ENCODE data around the gene SMAP2.
"Not testable (repeated sequence)": the region's sequence is repeated elsewhere in the genome, so short reads cannot be mapped to it uniquely, and the experiment has no call there.

SMAP2 gene

DNA sequence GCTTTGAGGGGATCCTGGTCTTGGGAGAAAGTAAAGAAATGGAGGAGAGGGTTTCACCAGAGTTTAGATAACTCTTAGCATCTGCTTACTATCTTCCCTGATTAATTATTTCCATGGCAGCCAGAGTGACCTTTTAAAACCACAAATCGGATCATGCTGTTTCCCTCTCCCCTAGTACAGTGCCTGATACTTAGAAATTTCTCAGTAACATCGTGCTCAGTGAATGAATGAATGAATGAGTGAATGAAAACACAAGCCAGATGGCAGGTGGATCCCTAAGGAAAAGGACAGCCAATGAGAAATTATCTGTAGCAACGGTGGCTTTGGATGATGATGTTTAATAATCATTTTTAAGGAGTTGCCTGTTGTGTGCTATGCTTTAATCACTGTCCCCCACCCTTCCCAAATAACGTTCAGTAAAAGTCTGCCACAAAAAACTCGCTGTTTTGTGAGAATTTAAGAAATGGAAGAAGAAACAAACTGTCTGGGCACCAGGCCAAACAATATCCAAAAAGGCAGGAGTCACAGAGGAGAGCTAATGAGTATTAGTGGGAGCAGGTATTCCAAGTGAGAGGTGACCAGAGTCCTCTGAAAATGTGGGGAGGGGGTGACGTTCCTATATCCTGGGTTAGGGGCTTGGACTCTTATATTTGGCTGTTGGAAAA is 737 bp upstream of the SMAP2 start:
- no peak for DNase-seq

DNA sequence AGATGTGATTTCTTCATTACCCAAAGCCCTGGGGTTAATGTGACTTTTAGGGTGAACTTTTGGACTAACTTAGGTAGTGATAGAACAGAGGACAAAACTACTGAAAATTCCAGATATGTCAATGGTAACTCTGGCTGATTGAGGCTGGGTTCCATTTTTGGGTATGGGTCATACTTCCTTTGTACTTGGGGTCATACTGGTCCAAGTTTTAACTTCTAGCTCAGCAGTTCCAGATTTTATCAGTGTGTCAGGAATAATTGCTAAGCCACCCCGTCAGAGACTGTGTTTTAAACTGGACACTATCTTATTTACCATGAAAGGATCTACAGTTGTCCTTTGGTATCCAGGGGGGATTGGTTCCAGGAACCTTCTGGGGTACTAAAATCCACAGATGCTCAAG is 4.0 kb downstream of the SMAP2 start:
- DNase-seq = no peak

DNA sequence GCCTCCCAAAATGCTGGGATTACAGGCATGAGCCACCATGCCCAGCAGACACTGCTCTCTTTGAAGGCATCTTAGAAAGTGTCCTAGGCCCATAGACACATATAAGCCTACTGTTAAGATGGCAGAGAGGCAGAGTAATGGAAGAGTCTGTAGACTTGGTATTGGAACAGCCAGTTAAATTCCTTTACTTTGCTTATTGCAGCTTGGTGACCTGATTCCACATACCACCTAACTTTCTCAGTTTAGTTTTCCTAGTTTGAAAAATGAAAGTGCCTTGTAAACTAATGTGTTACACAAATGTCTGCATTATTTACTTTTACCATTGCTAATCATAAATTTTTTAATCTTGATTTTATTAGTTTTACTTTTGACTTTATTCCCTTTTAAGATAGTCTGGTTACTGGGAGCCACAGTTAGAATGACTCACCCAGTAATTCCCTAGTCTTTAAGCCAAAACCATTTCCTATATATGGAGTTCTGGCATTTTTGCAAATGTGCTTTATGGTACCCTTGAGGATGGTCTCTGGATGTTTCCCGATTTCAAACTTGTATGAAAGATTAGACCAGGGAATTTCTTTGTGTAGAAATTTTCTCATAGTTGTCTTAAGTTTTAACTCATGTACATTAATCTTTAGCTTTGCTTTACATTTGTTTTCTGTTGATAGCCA is 6.4 kb downstream of the SMAP2 start:
- no peak for DNase-seq

GRCh38 chr1:40380817-40381216 is 7.3 kb downstream of the SMAP2 start:
- DNase-seq = no peak

DNA sequence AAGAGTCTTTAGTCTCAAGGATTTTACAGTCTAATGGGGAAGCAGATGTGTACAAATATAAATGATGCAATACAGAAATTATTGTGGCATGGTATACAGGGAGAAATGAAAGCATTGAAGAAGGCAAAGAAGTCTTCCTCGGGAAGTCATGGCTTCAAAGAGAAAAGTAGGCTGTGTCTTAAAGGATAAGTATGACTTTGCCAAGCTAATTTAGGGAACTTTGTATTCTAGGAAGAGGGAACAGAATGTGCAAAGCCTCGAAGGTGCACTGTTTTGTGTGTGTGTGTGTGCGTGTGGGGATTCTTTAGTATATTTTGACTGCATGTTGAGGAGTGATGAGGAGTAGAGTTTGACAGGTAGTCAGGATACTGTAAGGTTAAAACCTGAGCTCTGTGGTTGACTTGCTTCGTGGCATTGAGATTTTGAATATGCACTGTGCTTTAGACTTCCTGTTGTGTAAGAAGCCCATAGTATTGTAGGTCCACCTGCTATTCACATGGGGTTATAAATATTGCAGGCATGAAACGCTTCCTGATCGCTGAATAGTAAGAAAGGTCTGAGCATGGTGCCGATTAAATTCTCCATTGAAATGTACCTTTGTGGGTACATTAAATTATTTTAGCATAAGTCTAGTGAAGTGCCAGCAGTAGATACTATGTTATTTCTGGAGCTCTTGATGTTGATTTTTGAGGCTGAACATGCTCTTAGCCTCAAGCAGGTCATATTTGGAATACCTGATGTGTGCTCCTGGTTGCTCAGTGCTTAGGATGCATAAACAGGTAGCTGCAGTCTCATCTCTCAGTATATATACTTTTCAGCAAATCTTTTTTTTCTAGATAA is 8.0 kb downstream of the SMAP2 start:
- DNase-seq = no peak

DNA sequence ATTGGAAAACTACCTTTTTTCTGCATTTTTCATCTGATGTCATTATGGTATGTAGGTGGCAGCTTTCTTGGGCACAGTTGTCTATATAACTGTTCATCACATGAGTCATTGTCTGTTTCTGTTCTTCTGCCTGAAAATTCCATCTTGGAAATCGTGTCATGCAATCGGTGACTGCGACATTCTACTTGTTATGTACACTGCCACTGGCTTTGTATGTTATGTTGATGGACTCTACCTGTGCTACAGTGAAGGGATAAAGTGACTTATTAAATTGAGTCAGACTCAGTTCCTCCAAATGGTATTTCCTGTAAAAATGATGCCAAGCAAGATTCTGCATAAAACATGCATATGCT is 8.6 kb downstream of the SMAP2 start:
- no peak for DNase-seq

- DNase-seq = no peak
These were observed 9.1 kb downstream of the SMAP2 start for GRCh38 chr1:40382601-40383000.

DNA sequence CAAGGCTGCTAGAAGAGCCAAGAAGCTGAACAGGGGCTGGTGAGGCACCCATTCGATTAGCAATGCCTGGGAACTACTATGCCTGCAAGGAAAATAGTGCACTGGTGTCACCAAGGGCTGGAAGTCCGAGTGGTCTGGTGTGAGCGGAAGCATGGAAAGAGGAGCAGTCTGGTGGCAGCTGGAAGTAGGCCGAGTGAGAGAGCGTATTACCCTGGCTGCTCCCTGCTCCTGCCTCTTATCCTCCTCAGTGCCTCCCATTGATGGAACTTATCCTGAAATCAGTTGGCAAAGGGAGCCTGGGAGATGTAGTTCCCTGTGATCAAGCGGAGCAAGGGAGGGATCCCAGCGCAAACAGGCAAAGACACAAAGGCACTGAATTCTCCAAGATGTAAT is 9.6 kb downstream of the SMAP2 start:
- peak in 8 of 14 donors; percentile 17 to 45 (median 22) for DNase-seq

DNA sequence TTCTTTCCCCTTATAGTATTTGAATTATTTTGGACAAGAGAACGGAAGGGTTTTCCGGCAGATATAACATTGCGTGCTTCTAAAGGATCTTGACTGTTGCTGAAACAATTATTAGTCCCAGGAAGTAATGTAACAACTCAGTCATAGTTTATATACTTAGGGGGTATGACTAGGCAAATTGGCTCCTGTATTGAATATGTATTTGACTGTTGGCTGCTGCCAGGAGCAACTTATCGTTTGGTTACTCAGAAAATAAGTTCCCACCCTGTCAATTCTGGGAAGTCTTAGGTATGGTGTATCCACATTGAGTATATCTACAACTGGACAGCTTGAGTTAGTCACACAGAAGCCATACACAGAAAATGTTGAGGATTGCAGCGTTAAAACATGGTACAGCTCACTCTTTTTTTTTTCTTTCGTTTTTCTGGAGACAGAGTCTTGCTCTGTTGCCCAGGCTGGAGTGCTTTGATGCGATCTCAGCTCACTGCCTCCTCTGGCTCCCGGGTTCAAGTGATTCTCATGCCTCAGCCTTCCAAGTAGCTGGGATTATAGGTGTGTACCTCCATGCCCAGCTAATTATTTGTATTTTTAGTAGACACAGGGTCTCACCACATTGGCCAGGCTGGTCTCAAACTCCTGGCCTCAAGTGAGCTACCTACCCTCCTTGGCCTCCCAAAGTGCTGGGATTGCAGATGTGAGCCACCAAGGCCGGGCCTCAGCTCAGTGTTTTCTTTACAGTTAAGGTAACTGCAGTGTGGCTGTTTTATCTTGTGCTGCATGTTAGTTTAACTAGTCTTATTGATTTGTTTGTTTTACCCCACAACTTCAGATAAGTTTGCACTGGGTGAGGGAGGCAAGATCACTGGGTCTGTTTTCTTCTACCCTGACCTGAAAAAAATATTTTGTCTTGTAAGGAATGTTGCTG is 10.2 kb downstream of the SMAP2 start:
- DNase-seq = no peak

DNA sequence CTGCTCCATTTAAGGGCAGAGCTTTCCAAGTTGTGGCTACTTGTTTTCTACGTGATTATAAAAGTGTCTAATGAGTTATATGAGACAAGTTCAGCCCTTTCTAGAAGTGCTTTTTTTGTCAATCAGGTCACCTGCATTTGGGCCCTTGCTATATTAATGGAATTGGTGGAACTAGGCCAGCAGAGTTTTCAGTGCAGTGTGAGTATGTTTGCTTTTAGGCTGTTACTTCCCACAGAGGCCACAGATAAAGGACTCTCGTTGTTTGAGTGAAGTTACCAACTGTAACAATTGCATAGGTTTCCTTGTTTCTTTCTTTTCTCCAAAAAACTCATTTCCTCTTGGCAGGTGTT is 10.9 kb downstream of the SMAP2 start:
- no peak for DNase-seq

DNA sequence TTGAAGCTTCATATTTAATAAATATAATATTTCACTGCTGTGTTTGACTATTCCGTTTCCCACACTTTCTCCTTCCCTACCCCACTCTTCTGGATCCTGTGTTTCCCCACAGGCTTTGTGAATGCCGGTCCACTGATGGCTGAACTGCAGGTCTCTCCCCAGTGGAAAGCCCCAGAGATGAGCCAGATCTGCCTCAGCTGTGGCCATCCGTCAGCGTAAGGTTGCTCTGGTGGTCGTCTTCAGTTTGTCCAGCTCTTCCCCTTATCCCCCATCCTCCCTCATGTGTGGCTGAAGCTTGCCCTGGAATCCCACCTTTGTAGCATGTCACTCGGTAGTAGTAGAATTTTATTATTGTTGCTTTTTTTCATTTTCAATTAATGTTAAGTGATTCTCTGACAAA is 11.4 kb downstream of the SMAP2 start:
- DNase-seq = no peak

DNA sequence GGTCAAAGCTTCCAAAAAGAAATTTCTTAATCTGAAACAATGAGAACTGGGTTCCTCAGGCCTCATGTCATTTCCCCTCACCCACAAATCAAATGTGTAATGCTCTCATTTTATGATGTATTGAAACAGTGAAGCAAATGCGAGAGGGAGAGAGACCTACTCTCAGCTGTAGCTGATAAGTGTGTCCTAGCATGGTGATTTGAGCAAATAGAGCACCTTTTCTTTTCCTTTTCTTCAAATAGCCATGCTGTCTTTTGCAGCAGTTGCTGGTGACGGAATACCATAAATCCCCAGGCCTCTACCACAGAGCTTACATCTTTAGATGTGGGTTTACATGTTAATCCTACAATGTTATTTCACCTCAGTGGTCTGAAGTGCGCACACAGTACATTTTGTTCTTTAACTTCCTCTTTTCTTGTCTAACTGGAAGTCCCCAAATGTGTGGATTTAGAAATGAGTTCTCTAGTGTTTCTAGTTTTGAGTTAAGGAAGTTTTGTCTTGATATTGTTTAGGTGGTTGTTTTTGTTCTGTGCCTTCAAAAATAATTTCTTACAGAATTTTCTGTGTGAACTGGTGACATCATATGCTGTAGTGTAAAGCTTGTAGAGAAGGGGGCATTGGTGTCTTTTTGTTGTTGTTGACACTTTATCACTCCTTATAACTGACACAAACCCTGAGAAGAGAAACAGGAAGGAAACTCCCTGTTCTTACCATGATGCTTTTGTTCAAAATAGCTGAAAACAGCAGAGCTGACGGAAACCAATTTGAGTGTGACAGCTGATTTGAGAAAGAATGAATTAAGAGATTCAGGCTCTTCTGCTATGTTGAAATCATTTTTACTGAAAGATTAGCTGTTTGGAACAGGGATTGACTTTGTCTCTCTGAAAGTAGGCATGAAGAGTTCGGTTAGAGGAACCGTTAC is 12.2 kb downstream of the SMAP2 start:
- DNase-seq = peak in 1 of 14 donors; percentile 3

GRCh38 chr1:40386359-40386723 is 12.8 kb downstream of the SMAP2 start:
- DNase-seq = no peak

DNA sequence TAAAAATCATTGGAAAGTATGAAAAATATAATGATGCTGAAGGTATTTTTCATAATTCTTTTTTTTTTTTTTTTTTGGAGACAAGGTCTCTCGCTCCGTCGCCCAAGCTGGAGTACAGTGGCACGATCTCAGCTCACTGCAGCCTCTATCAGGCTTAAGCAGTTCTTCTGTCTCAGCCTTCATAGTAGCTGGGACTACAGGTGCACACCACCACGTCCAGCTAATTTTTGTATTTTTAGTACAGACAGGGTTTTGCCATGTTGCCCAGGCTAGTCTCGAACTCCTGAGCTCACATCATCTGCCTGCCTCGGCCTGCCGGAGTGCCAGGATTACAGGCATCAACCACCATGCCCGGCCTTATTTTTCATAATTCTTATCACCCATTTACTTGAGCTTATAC is 13.3 kb downstream of the SMAP2 start:
- no peak for DNase-seq

GRCh38 chr1:40387381-40388306 is 14.1 kb downstream of the SMAP2 start:
- not testable (repeated sequence) for DNase-seq

- DNase-seq = not testable (repeated sequence)
These were observed 15.2 kb downstream of the SMAP2 start for GRCh38 chr1:40388456-40389321.

DNA sequence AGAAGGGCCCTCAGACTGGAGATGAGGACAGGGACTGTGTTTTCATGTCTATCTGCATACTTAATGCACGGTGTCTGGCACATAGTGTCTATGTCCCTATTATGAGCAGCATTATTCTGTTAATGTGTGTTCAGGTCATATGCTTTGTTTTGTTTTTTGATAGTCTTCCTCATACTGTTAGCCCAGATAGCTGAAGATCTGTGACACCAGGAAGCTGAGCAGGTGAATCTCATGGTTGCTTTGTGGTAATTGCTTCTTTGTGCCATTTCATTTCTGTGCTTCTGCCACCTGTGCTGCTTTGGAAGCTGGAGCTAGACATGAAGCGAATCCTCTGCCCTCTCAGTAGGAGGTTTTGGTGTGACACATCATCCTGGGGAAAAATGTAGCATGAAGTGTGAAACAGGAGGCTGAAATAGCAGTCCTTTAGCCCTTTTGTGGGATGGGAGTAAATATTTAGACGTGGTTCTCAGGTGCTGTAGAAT is 15.8 kb downstream of the SMAP2 start:
- no peak for DNase-seq

- peak in 1 of 14 donors; percentile 17 for DNase-seq
These were observed 16.5 kb downstream of the SMAP2 start for GRCh38 chr1:40389871-40390560.

- no peak for DNase-seq
These were observed 17.3 kb downstream of the SMAP2 start for GRCh38 chr1:40390857-40391256.
